ENCODE results near the gene CLEC16A.

The CLEC16A gene

DNA sequence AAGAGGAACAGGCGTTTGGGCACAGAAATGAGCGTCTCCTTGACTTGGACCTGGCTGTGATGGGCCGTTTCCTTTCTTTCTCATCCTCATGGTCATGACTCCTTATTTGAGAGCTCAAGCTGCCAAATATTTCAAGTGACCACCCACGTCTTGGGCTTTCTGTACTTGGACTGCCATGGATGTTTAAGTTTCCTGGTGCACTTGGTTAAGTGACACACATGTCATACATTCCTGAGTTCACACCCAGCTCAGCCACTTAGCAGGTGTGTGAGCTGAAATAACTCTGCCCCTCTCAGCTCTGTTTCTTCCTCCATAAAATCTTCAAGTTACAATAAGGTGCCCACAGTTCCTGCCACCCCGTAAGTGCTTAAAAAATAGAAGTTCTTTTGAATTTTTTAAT is 114.5 kb downstream of the CLEC16A start:
- no peak for DNase-seq (ENCODE audit: low spot score)
- TF ChIP-seq, protein P1, sequence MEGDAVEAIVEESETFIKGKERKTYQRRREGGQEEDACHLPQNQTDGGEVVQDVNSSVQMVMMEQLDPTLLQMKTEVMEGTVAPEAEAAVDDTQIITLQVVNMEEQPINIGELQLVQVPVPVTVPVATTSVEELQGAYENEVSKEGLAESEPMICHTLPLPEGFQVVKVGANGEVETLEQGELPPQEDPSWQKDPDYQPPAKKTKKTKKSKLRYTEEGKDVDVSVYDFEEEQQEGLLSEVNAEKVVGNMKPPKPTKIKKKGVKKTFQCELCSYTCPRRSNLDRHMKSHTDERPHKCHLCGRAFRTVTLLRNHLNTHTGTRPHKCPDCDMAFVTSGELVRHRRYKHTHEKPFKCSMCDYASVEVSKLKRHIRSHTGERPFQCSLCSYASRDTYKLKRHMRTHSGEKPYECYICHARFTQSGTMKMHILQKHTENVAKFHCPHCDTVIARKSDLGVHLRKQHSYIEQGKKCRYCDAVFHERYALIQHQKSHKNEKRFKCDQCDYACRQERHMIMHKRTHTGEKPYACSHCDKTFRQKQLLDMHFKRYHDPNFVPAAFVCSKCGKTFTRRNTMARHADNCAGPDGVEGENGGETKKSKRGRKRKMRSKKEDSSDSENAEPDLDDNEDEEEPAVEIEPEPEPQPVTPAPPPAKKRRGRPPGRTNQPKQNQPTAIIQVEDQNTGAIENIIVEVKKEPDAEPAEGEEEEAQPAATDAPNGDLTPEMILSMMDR (IDR thresholded peaks at IDR 0.05; ENCODE audit: extremely low read depth, missing control alignments), result no peak

DNA sequence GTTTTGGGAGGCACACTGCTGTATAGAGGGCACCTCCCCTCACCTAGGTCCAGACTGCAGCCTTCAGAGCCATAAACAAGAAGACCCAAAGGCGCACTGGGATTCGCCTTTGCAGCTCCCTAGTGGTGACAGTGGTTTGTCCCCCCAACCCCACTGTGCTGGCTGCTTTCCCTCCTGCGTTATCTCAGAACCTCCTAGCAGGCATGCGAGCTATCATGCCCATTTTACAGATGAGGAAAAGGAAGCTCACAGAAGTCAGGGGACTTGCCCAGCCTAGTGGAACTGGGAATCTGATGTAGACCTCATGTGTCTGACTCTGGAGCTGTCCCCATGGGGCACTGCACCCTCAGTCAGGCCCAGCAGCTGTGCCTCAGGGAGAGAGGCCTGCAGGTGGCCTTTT is 115.2 kb downstream of the CLEC16A start:
- no peak for DNase-seq (ENCODE audit: low spot score)
- TF ChIP-seq, protein P1 (IDR thresholded peaks at IDR 0.05; ENCODE audit: extremely low read depth, missing control alignments), result no peak

DNA sequence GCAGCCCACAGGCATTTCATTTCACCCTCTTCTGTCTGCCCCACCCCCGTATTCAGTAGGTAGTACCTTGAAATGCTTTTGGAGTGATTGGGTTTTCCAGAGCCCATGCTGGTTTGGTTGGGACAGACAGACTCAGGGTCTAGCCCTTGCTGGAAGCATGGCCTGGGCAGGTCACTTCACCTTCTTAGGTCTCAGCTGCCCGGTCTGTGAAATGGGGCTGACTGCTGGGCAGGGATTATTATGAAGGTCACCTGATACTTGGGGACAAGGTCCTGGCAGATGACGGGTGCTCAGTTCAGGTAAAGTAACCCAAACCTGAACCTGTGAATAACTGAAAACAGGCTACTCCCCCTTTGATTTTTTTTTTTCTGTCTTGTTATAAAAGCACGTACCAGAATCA is 116.0 kb downstream of the CLEC16A start:
- TF ChIP-seq, protein P1 (IDR thresholded peaks at IDR 0.05; ENCODE audit: extremely low read depth, missing control alignments), result no peak
- DNase-seq (ENCODE audit: low spot score), result no peak

DNA sequence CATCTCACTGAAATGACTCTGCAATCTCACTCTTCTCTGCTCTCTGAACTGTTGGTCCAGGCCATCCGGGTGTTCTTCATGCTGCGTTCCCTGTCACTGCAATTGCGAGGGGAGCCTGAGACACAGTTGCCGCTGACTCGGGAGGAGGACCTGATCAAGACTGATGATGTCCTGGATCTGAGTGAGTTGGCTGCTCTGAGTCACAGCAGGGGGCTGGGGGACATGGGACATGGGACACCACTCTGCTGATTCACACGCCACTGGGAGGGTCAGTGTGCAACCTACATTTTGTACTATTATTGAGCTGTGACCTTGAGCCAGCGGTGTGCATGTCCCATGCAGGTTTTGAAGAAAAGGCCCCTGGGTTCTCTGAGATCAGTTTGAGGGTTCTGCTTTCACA is 116.5 kb downstream of the CLEC16A start:
- DNase-seq (ENCODE audit: low spot score), result no peak
- TF ChIP-seq, protein P1 (IDR thresholded peaks at IDR 0.05; ENCODE audit: extremely low read depth, missing control alignments), result no peak

DNA sequence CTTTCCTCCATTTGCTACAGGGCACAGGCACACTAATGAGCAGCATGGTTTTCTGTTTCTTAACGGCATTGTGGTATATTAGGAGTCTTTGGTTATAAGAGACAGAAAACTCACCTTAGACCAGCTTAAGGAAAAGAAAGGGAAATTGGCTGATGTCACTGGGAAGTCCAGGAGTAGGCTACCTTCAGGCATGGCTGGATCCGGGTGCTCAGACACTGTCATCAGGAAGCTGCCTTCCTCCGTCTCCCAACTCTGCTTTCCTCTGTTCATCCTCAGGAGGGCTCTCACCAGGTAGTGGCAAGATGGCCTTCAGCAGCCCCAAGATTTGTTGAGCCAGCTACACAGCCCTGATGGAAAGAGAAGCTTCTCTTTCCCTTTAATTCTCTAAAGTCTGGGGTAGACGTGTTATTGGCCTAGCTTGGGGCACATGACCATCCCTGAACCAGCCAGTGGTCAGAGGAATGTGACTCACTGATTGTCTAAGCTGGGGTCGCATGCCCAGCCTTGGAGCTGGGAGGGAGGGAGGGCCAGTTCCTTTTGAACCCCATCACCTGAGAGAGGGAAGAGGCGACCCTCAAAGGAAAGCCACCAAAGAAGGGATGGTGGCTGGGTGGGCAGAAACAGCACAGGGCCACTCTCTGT is 117.4 kb downstream of the CLEC16A start:
- no peak for DNase-seq (ENCODE audit: low spot score)
- TF ChIP-seq, protein P1 (IDR thresholded peaks at IDR 0.05; ENCODE audit: extremely low read depth, missing control alignments), result no peak

DNA sequence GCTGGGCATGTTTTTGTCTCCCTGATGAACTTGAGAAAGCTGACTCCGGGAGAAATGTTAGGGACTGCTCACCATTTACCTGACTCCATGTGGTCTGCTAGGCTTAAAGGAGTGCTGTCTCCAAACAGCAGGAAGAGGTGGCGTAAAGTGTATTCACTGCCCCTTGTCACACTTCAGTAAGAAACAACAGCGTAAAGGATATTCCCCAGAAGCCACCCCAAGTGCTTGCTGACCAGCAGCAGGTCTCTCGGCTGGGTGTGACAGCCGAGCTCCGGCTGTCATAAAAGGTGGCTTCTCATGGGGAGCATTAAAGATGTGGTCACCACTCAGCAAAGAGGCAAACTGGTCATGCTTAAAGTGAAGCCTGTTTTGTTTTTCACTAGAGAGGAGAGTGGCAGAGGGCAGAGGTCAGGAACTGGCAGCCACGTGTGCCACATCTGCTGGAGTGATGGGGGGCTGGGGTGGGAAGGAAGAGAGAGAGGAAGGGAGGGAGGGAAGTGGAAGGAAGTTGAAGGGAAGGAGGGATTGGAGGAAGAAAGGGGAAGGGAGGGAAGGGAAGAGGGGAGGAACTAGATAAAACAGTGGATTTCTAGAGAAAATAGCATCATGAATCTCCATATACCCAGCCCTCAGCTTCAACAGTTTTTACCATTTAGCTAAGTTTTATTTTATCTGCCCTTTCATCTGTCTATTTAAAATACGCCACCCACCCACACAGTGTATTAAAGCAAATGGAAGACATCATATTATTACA is 119.3 kb downstream of the CLEC16A start:
- no peak for DNase-seq (ENCODE audit: low spot score)
- TF ChIP-seq, protein P1 (IDR thresholded peaks at IDR 0.05; ENCODE audit: extremely low read depth, missing control alignments), result no peak

DNA sequence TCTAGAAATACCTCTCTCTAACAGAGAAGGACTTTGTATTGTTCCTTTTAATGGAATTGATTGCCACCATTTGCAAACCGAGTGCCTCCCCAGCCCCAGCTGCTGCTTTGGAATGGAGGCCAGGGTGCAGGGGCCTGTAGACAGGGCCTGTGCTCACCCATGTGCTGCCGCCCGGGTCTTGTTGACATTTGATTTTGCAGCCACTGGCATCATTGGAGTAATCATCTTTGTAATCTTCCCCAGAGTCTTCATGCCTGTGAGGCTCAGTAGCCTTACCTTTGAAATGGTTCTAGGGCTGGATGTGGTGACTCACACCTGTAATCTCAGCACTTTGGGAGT is 119.8 kb downstream of the CLEC16A start:
- TF ChIP-seq, protein P1 (IDR thresholded peaks at IDR 0.05; ENCODE audit: extremely low read depth, missing control alignments), result no peak
- DNase-seq (ENCODE audit: low spot score), result no peak

All from GM20000 (cell line).